K562 (cell line): ENCODE data around the gene PPFIA1. TPM values are rescaled to one million over a fixed set of nuclear protein-coding genes. Genes with fewer than 3 reads are reported as not detected.

ENCODE experiments used
- ATAC-seq: fragments of 200-7000 bp; cut with Tn5 transposase; 3 replicates; pipeline ENCODE4 v1.9.1; 2020; ENCODE audit warnings: moderate library complexity
- BruUV-seq: library from RNA; stranded (reverse); fragments of 400-500 nt; replicated peaks from 2 replicates; lab custom pipeline; 2021; lab: Mats Ljungman, UMichigan
- CTCF ChIA-PET: fragments of 300-600 bp; formaldehyde crosslinking; extraction: SDS; loops from one replicate; lab custom pipeline; 2021; ENCODE audit warnings: low intra/inter-chr PET ratio; lab: Yijun Ruan, JAX
- POLR2A ChIA-PET: fragments of 300-600, 350-650 bp; sonication (Branson Sonifier 250); formaldehyde crosslinking; extraction: SDS; loops from one replicate; lab custom pipeline; 2021; ENCODE audit warnings: antibody characterized with exemption, inconsistent platforms; lab: Yijun Ruan, JAX
- DNase-seq, 4 experiments: peaks; one replicate each; pipeline versions ENCODE4 v3.0.0 to v3.0.0-alpha.2; 2011 to 2018; ENCODE audit warnings: low spot score in 3 of 4, mixed read lengths in 3 of 4; ENCODE audit errors: extremely low read depth in 1 of 4
- FAIRE-seq: peaks from 2 replicates; lab custom pipeline; 2011; peaks lifted over from hg19 to GRCh38; lab: Jason Lieb, UNC
- H2AFZ ChIP-seq: 2 replicates; pipeline ENCODE4 v1.6.0; 2011; ENCODE audit warnings: low read depth, low read length, control low read depth, inconsistent platforms
- H3K27ac ChIP-seq: fragments of 200-600 bp; 3 replicates; pipeline ENCODE4 v1.8.0; 2011; ENCODE audit warnings: low read depth, mild to moderate bottlenecking, control low read depth, inconsistent platforms, low read length, moderate library complexity, mixed read lengths; ENCODE audit errors: extremely low read depth
- H3K27me3 ChIP-seq, 2 experiments: fragments of 300-600 bp in 1 of 2; 2 replicates in 1 of 2; 3 replicates in 1 of 2; pipeline versions ENCODE4 v1.6.0 to v1.8.0; 2011; ENCODE audit warnings: inconsistent platforms in 2 of 2, low read length in 2 of 2, mild to moderate bottlenecking in 1 of 2, mixed read lengths in 1 of 2, moderate library complexity in 1 of 2; ENCODE audit not compliant: control insufficient read depth in 2 of 2, insufficient read depth in 2 of 2
- H3K36me3 ChIP-seq: fragments of 300-600 bp; 3 replicates; pipeline ENCODE4 v1.8.0; 2011; ENCODE audit warnings: mild to moderate bottlenecking, low read length, inconsistent platforms; ENCODE audit not compliant: control insufficient read depth, insufficient read depth
- H3K4me1 ChIP-seq, 2 experiments: fragments of 200-600 bp in 1 of 2; replicated peaks in 1 of 2; 2 replicates in 1 of 2; 3 replicates in 1 of 2; pipeline versions ENCODE4 v1.5.1 to v1.8.0; 2011; ENCODE audit warnings: inconsistent platforms in 2 of 2, low read length in 2 of 2, mild to moderate bottlenecking in 1 of 2, mixed read lengths in 1 of 2, moderate library complexity in 1 of 2; ENCODE audit not compliant: control insufficient read depth in 2 of 2, insufficient read depth in 2 of 2
- H3K4me2 ChIP-seq: 2 replicates; pipeline ENCODE4 v1.6.1; 2011; ENCODE audit warnings: low read length, control low read depth, inconsistent platforms, mixed read lengths; ENCODE audit not compliant: insufficient read depth
- H3K4me3 ChIP-seq: fragments of 200-600 bp; sonication (generic), shearing (Covaris generic); 2 replicates; pipeline ENCODE4 v1.5.1; 2016; ENCODE audit warnings: control low read depth, inconsistent platforms
- H3K79me2 ChIP-seq: fragments of 200-600 bp; 3 replicates; pipeline ENCODE4 v1.8.0; 2011; ENCODE audit warnings: low read length, inconsistent platforms; ENCODE audit not compliant: control insufficient read depth, insufficient read depth
- H3K9ac ChIP-seq, 2 experiments: 2 replicates each; pipeline versions ENCODE4 v1.6.0 to v1.6.1; 2011; ENCODE audit warnings: low read depth in 2 of 2, low read length in 2 of 2, control low read depth in 1 of 2, inconsistent platforms in 1 of 2, mild to moderate bottlenecking in 1 of 2, mixed read lengths in 1 of 2; ENCODE audit not compliant: insufficient read depth in 1 of 2
- H3K9me1 ChIP-seq: one replicate; pipeline ENCODE4 v1.6.0; 2011; ENCODE audit warnings: inconsistent platforms, mild to moderate bottlenecking, low read length, moderate library complexity; ENCODE audit not compliant: control insufficient read depth, insufficient read depth
- H3K9me3 ChIP-seq: replicated peaks from 2 replicates; pipeline ENCODE4 v1.5.1; 2011; ENCODE audit warnings: low read depth, low read length, inconsistent platforms; ENCODE audit not compliant: control insufficient read depth, insufficient read depth
- H4K20me1 ChIP-seq: replicated peaks from 2 replicates; pipeline ENCODE4 v1.6.1; 2011; ENCODE audit warnings: low read length, inconsistent platforms, mixed read lengths; ENCODE audit not compliant: control insufficient read depth, insufficient read depth
- IFI16 ChIP-seq: fragments of 250-450 bp; sonication (Bioruptor Pico); IDR thresholded peaks from 2 replicates; pipeline ENCODE4 v2.1.2; 2022; ENCODE audit warnings: mild to moderate bottlenecking, inconsistent platforms
- MEIS2 ChIP-seq: fragments of 450-650 bp; IDR thresholded peaks from 2 replicates; pipeline ENCODE4 v1.6.1; 2014; ENCODE audit warnings: mild to moderate bottlenecking; ENCODE audit not compliant: partially characterized antibody
- WGBS: fragments of 100-300 bp; shearing (Covaris generic); methylation state at CpG from one replicate; pipeline ENCODE4 v1.1.6; 2016; ENCODE audit warnings: low coverage, mixed read lengths; ENCODE audit not compliant: insufficient coverage; ENCODE audit errors: missing lambda C conversion rate; 5-methylcytosine and 5-hydroxymethylcytosine counted together
- in situ Hi-C: fragments of 300-500 bp; cut with MboI; formaldehyde crosslinking; loops from 4 replicates; pipeline ENCODE4 v1.15.0; 2018; ENCODE audit warnings: inconsistent platforms, mixed read lengths
- intact Hi-C: fragments of 100-400 bp; cut with micrococcal nuclease; formaldehyde crosslinking; loops from 2 replicates; pipeline ENCODE4 v1.14.2; 2022
- polyA plus RNA-seq, 8 experiments: library from polyadenylated mRNA; depleted of rRNA in 4 of 8; stranded (reverse) in 5 of 8; unstranded in 3 of 8; fragments of >200 nt; fragmentation: Nextera tagmentation in 2 of 8; fragmentation: Illumina TruSeq in 1 of 8; extraction: Ambion mirVana in 2 of 8; extraction: Trizol in 1 of 8; gene quantifications; 2 replicates each; pipeline versions ENCODE4 v1.2.1 to v1.2.3, GENCODE V29; 2011 to 2014; ENCODE audit warnings: inconsistent platforms in 1 of 8, missing spikeins in 1 of 8
- total RNA-seq, 7 experiments: library from RNA; depleted of rRNA in 6 of 7; stranded (reverse); fragments of >200 nt in 6 of 7; fragmentation: Illumina TruSeq in 2 of 7; extraction: Trizol in 2 of 7; gene quantifications; 2 replicates each; pipeline versions ENCODE4 v1.2.1 to v1.2.3, GENCODE V29; 2011 to 2021; ENCODE audit warnings: low replicate concordance in 1 of 7
- TF ChIP-seq, protein P1 (sequence below): fragments of 450-650 bp; IDR thresholded peaks from 2 replicates; pipeline ENCODE4 v1.6.1; 2016
- TF ChIP-seq, protein P2 (sequence below), 2 experiments: IDR thresholded peaks in 1 of 2; conservative IDR thresholded peaks in 1 of 2; 2 replicates each; pipeline ENCODE4 v1.6.1; 2016; ENCODE audit warnings: low read depth in 2 of 2, mild to moderate bottlenecking in 1 of 2, missing compliant biosample characterization in 1 of 2, missing genetic modification characterization in 1 of 2, moderate library complexity in 1 of 2

Gene PPFIA1
- total and polyA plus RNA-seq, 9 of the 15 experiments (the other 6 are each of a cell fraction or from before 2014, with no cell fraction given): 9.9 to 41.5 (median 28.5) TPM

DNA sequence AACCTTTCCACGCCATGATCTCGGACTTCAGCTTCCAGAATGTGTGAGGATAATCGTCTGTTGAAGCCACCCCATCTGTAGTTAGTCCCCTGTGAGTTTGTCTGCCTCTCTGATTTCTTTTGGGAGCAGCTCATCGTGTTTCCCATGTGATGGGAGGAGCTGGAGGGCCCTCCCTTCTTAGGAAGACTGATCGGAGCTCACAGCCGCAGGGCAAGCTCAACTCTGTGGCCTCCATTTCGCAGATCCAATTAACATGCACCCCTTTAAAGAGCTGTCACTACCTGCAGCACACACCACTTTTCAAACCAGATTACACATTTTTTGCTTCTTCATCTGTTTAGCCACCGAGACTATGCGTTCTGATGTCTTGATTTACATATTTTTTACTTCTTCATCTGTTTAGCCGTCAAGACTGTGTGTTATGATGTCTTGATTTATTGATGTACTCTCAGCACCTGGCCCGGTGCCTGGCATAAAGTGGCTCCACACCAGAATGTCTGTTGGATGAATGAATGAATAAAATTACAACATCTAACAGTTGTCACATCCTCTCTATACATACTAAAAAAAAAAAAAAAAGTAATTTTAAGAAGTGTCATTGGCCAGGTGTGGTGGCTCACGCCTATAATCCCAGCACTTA is 14.9 kb upstream of the PPFIA1 start:
- H3K9me1 ChIP-seq: no peaks in the 10 kb centered on the region
- WGBS: 8% methylated on average over 12 of the region's 12 CpGs
- CTCF ChIA-PET: no interaction called here
- BruUV-seq: no TSS peak
- H3K4me2 ChIP-seq: peak overlapping the region; percentile 46; the same call in 1 of the 2 replicates
- POLR2A ChIA-PET: interaction anchor here (1.4 to 1.7 kb wide), 2 partner anchors 9 to 14 kb away, joined by 4 read pairs; partner anchors contain the start of gene PPFIA1
- H3K9me3 ChIP-seq: no peaks in the 10 kb centered on the region
- TF ChIP-seq MEIS2: peak; percentile 54
- TF ChIP-seq, protein P1, sequence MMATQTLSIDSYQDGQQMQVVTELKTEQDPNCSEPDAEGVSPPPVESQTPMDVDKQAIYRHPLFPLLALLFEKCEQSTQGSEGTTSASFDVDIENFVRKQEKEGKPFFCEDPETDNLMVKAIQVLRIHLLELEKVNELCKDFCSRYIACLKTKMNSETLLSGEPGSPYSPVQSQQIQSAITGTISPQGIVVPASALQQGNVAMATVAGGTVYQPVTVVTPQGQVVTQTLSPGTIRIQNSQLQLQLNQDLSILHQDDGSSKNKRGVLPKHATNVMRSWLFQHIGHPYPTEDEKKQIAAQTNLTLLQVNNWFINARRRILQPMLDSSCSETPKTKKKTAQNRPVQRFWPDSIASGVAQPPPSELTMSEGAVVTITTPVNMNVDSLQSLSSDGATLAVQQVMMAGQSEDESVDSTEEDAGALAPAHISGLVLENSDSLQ: peak; percentile 18; the same call in 1 of the 2 replicates
- TF ChIP-seq, protein P2, sequence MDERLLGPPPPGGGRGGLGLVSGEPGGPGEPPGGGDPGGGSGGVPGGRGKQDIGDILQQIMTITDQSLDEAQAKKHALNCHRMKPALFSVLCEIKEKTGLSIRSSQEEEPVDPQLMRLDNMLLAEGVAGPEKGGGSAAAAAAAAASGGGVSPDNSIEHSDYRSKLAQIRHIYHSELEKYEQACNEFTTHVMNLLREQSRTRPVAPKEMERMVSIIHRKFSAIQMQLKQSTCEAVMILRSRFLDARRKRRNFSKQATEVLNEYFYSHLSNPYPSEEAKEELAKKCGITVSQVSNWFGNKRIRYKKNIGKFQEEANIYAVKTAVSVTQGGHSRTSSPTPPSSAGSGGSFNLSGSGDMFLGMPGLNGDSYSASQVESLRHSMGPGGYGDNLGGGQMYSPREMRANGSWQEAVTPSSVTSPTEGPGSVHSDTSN (CRISPR knock-in tag; IDR thresholded peaks at IDR 0.05; ENCODE audit: low read depth): no peak
- TF ChIP-seq, protein P2 (tag; conservative IDR thresholded peaks at IDR 0.05; ENCODE audit: low read depth): peak; percentile 52; the same call in 1 of the 2 replicates
- TF ChIP-seq IFI16 (CRISPR knock-in tag): no peak
- no peak overlapping the region for H2AFZ ChIP-seq
- no peak overlapping the region for H3K9ac ChIP-seq
- in situ Hi-C loops: no loop called here
- H3K4me1 ChIP-seq: peaks cover 5 to 6% of the 10 kb centered on the region in 2 experiments; a peak in 1 of 5 replicates
- intact Hi-C loops: no loop called here
- peaks cover 20 to 34% of the 10 kb centered on the region in 2 experiments for H3K27me3 ChIP-seq
- H3K36me3 ChIP-seq: no peaks in the 10 kb centered on the region
- H3K4me3 ChIP-seq: no peak overlapping the region
- no peak overlapping the region for H3K27ac ChIP-seq
- no peaks in the 10 kb centered on the region for H3K79me2 ChIP-seq
- ATAC-seq: no peak
- no peak for DNase-seq
- FAIRE-seq: no peak
- H4K20me1 ChIP-seq: no peaks in the 10 kb centered on the region
